Measurements from ENCODE around the gene PCYT2. TPM values are rescaled to one million over a fixed set of nuclear protein-coding genes. Genes with fewer than 3 reads are reported as not detected.

PCYT2 gene
- total and polyA plus RNA-seq, 8 donors, result 9.0 to 35.3 (median 17.7) TPM

DNA sequence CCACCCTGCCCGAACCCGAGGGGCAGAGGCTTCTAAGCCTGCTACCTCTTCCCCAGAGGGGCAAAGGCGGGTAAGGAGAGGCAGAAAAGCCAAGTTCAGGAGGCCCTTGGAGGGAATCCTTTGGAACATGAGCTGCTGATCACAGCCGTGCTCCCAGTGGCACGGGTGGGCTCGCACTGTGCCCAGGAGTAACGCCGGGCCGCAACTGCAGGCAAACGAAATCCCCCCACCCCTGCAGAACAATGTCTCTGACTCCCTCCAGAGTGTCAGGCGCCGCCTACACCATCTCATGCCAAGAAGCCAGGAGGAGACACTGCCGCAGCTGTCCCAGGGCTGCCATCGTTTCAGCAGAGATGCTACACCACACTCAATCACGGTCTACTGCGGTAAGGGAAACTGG, 59.8 kb downstream of the PCYT2 start:
- no peaks in the 10 kb centered on the region for H3K27me3 ChIP-seq
- intact Hi-C loops (cut with DNase I), result no loop called here
- H3K4me1 ChIP-seq, result peaks cover 6 to 16% (median 7%) of the 10 kb centered on the region in 3 donors
- FAIRE-seq, result no peak
- ATAC-seq, result no peak
- TF ChIP-seq, protein P1, sequence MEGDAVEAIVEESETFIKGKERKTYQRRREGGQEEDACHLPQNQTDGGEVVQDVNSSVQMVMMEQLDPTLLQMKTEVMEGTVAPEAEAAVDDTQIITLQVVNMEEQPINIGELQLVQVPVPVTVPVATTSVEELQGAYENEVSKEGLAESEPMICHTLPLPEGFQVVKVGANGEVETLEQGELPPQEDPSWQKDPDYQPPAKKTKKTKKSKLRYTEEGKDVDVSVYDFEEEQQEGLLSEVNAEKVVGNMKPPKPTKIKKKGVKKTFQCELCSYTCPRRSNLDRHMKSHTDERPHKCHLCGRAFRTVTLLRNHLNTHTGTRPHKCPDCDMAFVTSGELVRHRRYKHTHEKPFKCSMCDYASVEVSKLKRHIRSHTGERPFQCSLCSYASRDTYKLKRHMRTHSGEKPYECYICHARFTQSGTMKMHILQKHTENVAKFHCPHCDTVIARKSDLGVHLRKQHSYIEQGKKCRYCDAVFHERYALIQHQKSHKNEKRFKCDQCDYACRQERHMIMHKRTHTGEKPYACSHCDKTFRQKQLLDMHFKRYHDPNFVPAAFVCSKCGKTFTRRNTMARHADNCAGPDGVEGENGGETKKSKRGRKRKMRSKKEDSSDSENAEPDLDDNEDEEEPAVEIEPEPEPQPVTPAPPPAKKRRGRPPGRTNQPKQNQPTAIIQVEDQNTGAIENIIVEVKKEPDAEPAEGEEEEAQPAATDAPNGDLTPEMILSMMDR (IDR thresholded peaks at IDR 0.05), result no peak
- no peak overlapping the region for H3K27ac ChIP-seq
- 86% methylated on average over 16 of the region's 16 CpGs for WGBS, 2 donors
- no peak overlapping the region for H3K4me3 ChIP-seq
- peaks cover 4 to 82% (median 65%) of the 10 kb centered on the region in 3 donors for H3K36me3 ChIP-seq
- peak in 3 of 6 donors; percentile 21 to 56 (median 39) for DNase-seq
- H3K9me3 ChIP-seq, result no peaks in the 10 kb centered on the region

Other genes with a start within 250 kb of the PCYT2 start
- gene OXLD1, start 244.8 kb downstream of the PCYT2 start, total RNA-seq, result 10 to 100 TPM in 5 of 6 donors, 1 to 10 TPM in 1; 9.4 to 19.6 (median 13.8) TPM
- gene OXLD1, start 244.8 kb downstream of the PCYT2 start, polyA plus RNA-seq, result 10 to 100 TPM; 48.2 to 57.2 TPM
- 10 to 100 TPM in 1 of 6 donors, 1 to 10 TPM in 5; 2.9 to 11.0 (median 5.6) TPM for gene CCDC137, start 244.7 kb downstream of the PCYT2 start, total RNA-seq
- 10 to 100 TPM; 12.5 to 50.4 TPM for gene CCDC137, start 244.7 kb downstream of the PCYT2 start, polyA plus RNA-seq
- gene ARL16, start 227.6 kb downstream of the PCYT2 start, total RNA-seq, result 10 to 100 TPM; 10.5 to 18.3 (median 13.1) TPM
- 100 to 1,000 TPM; 102 to 119 TPM for gene ARL16, start 227.6 kb downstream of the PCYT2 start, polyA plus RNA-seq
- gene HGS, start 227.4 kb downstream of the PCYT2 start, total RNA-seq, result 10 to 100 TPM; 39.3 to 56.6 (median 43.0) TPM
- 100 to 1,000 TPM; 135 to 174 TPM for gene HGS, start 227.4 kb downstream of the PCYT2 start, polyA plus RNA-seq
- gene MRPL12, start 208.0 kb downstream of the PCYT2 start, total RNA-seq, result 10 to 100 TPM; 18.1 to 46.6 (median 23.7) TPM
- gene MRPL12, start 208.0 kb downstream of the PCYT2 start, polyA plus RNA-seq, result 10 to 100 TPM; 48.8 to 98.7 TPM
- 10 to 100 TPM; 12.0 to 40.1 (median 17.3) TPM for gene SLC25A10, start 199.1 kb downstream of the PCYT2 start, total RNA-seq
- gene SLC25A10, start 199.1 kb downstream of the PCYT2 start, polyA plus RNA-seq, result 10 to 100 TPM; 34.6 to 55.8 TPM
- gene GCGR, start 107.2 kb downstream of the PCYT2 start, total RNA-seq, result 1 to 10 TPM in 2 of 6 donors, under 1 TPM in 3, not detected in 1; 0.28 to 2.1 (median 0.79) TPM
- gene GCGR, start 107.2 kb downstream of the PCYT2 start, polyA plus RNA-seq, result 10 to 100 TPM in 1 of 2 donors, 1 to 10 TPM in 1; 7.3 to 22.7 TPM
- 10 to 100 TPM; 28.9 to 64.0 (median 50.2) TPM for gene MCRIP1, start 78.1 kb downstream of the PCYT2 start, total RNA-seq
- gene MCRIP1, start 78.1 kb downstream of the PCYT2 start, polyA plus RNA-seq, result 100 to 1,000 TPM; 133 to 203 TPM
- under 1 TPM in 1 of 6 donors, not detected in 5; 0.19 TPM for gene PPP1R27, start 76.3 kb downstream of the PCYT2 start, total RNA-seq
- gene PPP1R27, start 76.3 kb downstream of the PCYT2 start, polyA plus RNA-seq, result 1 to 10 TPM; 1.1 to 1.5 TPM
- gene P4HB, start 50.9 kb downstream of the PCYT2 start, total RNA-seq, result 1,000 to 10,000 TPM; 1,057 to 2,130 (median 1,556) TPM
- gene P4HB, start 50.9 kb downstream of the PCYT2 start, polyA plus RNA-seq, result 1,000 to 10,000 TPM in 1 of 2 donors, 100 to 1,000 TPM in 1; 876 to 1,399 TPM
- 100 to 1,000 TPM in 5 of 6 donors, 10 to 100 TPM in 1; 99.5 to 170 (median 160) TPM for gene ARHGDIA, start 40.1 kb downstream of the PCYT2 start, total RNA-seq
- gene ARHGDIA, start 40.1 kb downstream of the PCYT2 start, polyA plus RNA-seq, result 100 to 1,000 TPM; 157 to 225 TPM
- gene ALYREF, start 19.8 kb downstream of the PCYT2 start, total RNA-seq, result 10 to 100 TPM; 14.4 to 27.8 (median 23.4) TPM
- gene ALYREF, start 19.8 kb downstream of the PCYT2 start, polyA plus RNA-seq, result 10 to 100 TPM; 10.3 to 22.6 TPM
- 10 to 100 TPM; 33.3 to 45.5 (median 42.5) TPM for gene ANAPC11, start 19.7 kb downstream of the PCYT2 start, total RNA-seq
- gene ANAPC11, start 19.7 kb downstream of the PCYT2 start, polyA plus RNA-seq, result 100 to 1,000 TPM in 1 of 2 donors, 10 to 100 TPM in 1; 95.1 to 112 TPM
- gene NPB, start 9.2 kb downstream of the PCYT2 start, total RNA-seq, result under 1 TPM in 4 of 6 donors, not detected in 2; 0.19 to 0.62 (median 0.34) TPM
- gene NPB, start 9.2 kb downstream of the PCYT2 start, polyA plus RNA-seq, result under 1 TPM; 0.34 to 0.45 TPM
- gene SIRT7, start 6.8 kb upstream of the PCYT2 start, total RNA-seq, result 10 to 100 TPM in 5 of 6 donors, 1 to 10 TPM in 1; 9.6 to 18.1 (median 12.0) TPM
- 10 to 100 TPM; 33.8 to 40.2 TPM for gene SIRT7, start 6.8 kb upstream of the PCYT2 start, polyA plus RNA-seq
- gene MAFG, start 16.3 kb upstream of the PCYT2 start, total RNA-seq, result 10 to 100 TPM in 1 of 6 donors, 1 to 10 TPM in 5; 6.4 to 11.1 (median 8.0) TPM
- 1 to 10 TPM; 6.9 to 8.2 TPM for gene MAFG, start 16.3 kb upstream of the PCYT2 start, polyA plus RNA-seq
- 100 to 1,000 TPM in 1 of 6 donors, 10 to 100 TPM in 5; 30.6 to 158 (median 52.3) TPM for gene PYCR1, start 25.9 kb upstream of the PCYT2 start, total RNA-seq
- 10 to 100 TPM; 25.4 to 36.9 TPM for gene PYCR1, start 25.9 kb upstream of the PCYT2 start, polyA plus RNA-seq
- gene MYADML2, start 35.8 kb upstream of the PCYT2 start, total RNA-seq, result not detected
- not detected for gene MYADML2, start 35.8 kb upstream of the PCYT2 start, polyA plus RNA-seq
- under 1 TPM in 5 of 6 donors, not detected in 1; 0.14 to 0.44 (median 0.16) TPM for gene NOTUM, start 49.8 kb upstream of the PCYT2 start, total RNA-seq
- under 1 TPM; 0.21 to 0.27 TPM for gene NOTUM, start 49.8 kb upstream of the PCYT2 start, polyA plus RNA-seq
- gene ASPSCR1, start 66.2 kb upstream of the PCYT2 start, total RNA-seq, result 10 to 100 TPM; 12.2 to 25.7 (median 16.2) TPM
- gene ASPSCR1, start 66.2 kb upstream of the PCYT2 start, polyA plus RNA-seq, result 10 to 100 TPM; 70.8 to 78.8 TPM
- gene CENPX, start 111.5 kb upstream of the PCYT2 start, total RNA-seq, result 10 to 100 TPM; 14.0 to 28.6 (median 16.4) TPM
- gene CENPX, start 111.5 kb upstream of the PCYT2 start, polyA plus RNA-seq, result 10 to 100 TPM; 43.6 to 62.4 TPM
- gene LRRC45, start 111.9 kb upstream of the PCYT2 start, total RNA-seq, result 1 to 10 TPM; 5.3 to 9.9 (median 6.2) TPM
- gene LRRC45, start 111.9 kb upstream of the PCYT2 start, polyA plus RNA-seq, result 10 to 100 TPM; 20.0 to 21.6 TPM
- 1 to 10 TPM in 5 of 6 donors, under 1 TPM in 1; 0.97 to 3.3 (median 1.9) TPM for gene RAC3, start 120.3 kb upstream of the PCYT2 start, total RNA-seq
- 10 to 100 TPM in 1 of 2 donors, 1 to 10 TPM in 1; 6.0 to 12.6 TPM for gene RAC3, start 120.3 kb upstream of the PCYT2 start, polyA plus RNA-seq
- 10 to 100 TPM; 34.8 to 87.4 (median 51.1) TPM for gene DCXR, start 126.3 kb upstream of the PCYT2 start, total RNA-seq
- 100 to 1,000 TPM in 1 of 2 donors, 10 to 100 TPM in 1; 86.7 to 108 TPM for gene DCXR, start 126.3 kb upstream of the PCYT2 start, polyA plus RNA-seq
- gene RFNG, start 140.4 kb upstream of the PCYT2 start, total RNA-seq, result 10 to 100 TPM; 18.2 to 30.8 (median 28.4) TPM
- gene RFNG, start 140.4 kb upstream of the PCYT2 start, polyA plus RNA-seq, result 10 to 100 TPM; 57.9 to 59.1 TPM
- gene GPS1, start 140.5 kb upstream of the PCYT2 start, total RNA-seq, result 10 to 100 TPM; 43.0 to 61.9 (median 49.1) TPM
- gene GPS1, start 140.5 kb upstream of the PCYT2 start, polyA plus RNA-seq, result 100 to 1,000 TPM; 142 to 149 TPM
- 10 to 100 TPM; 56.0 to 89.2 (median 63.7) TPM for gene DUS1L, start 154.4 kb upstream of the PCYT2 start, total RNA-seq
- 100 to 1,000 TPM; 138 to 186 TPM for gene DUS1L, start 154.4 kb upstream of the PCYT2 start, polyA plus RNA-seq
- 10 to 100 TPM; 12.4 to 69.4 (median 31.5) TPM for gene FASN, start 186.8 kb upstream of the PCYT2 start, total RNA-seq
- 10 to 100 TPM; 31.8 to 50.2 TPM for gene FASN, start 186.8 kb upstream of the PCYT2 start, polyA plus RNA-seq